Left lung (tissue), 10 donors: Measurements from ENCODE around the gene RANBP9. TPM values are rescaled to one million over a fixed set of nuclear protein-coding genes. Genes with fewer than 3 reads are reported as not detected.

Experiments
- ATAC-seq: fragments of 200-7000 bp; cut with Tn5 transposase; one replicate; pipeline ENCODE4 v1.9.1; 2020; ENCODE audit warnings: moderate library complexity
- DNase-seq, 4 donors: peaks; one replicate each; pipeline ENCODE4 v3.0.0-alpha.2; 2013 to 2020
- H3K27ac ChIP-seq, 2 donors: fragments of 200-600 bp; sonication (generic) in 1 of 2; one replicate each; pipeline versions ENCODE4 v1.5.0 to v1.8.0; 2020 to 2021
- H3K27me3 ChIP-seq, 2 donors: fragments of 200-600 bp; sonication (generic) in 1 of 2; one replicate each; pipeline versions ENCODE4 v1.5.0 to v1.8.0; 2020 to 2021
- H3K36me3 ChIP-seq, 2 donors: fragments of 200-600 bp; sonication (generic) in 1 of 2; one replicate each; pipeline versions ENCODE4 v1.5.0 to v1.8.0; 2020 to 2021
- H3K4me1 ChIP-seq, 2 donors: fragments of 200-600 bp; one replicate each; pipeline ENCODE4 v1.8.0; 2021
- H3K4me3 ChIP-seq, 2 donors: fragments of 200-600 bp; sonication (generic) in 1 of 2; one replicate each; pipeline versions ENCODE4 v1.5.0 to v1.8.0; 2020 to 2021; ENCODE audit warnings: mild to moderate bottlenecking in 1 of 2
- H3K9me3 ChIP-seq, 2 donors: fragments of 200-600 bp; sonication (generic) in 1 of 2; one replicate each; pipeline versions ENCODE4 v1.5.0 to v1.8.0; 2020 to 2021
- intact Hi-C, 2 donors: fragments of 100-400 bp; cut with DNase I; formaldehyde crosslinking; loops; one replicate each; pipeline versions ENCODE4 v1.11.2 to v1.14.2; 2022
- polyA plus RNA-seq, 6 donors: library from polyadenylated mRNA; unstranded; fragments of 120-200 nt; gene quantifications; one replicate each; pipeline ENCODE4 v1.2.1, GENCODE V29; 2013; ENCODE audit not compliant: insufficient read length in 6 of 6
- total RNA-seq, 2 donors: library from RNA; stranded (reverse); fragmentation: NEBNext Ultra II Directional; extraction: Animal tissue kit (Norgen Biotek cat#: 25700); gene quantifications; one replicate each; pipeline ENCODE4 v1.2.1, GENCODE V29; 2021
- TF ChIP-seq, protein P1 (sequence below), 2 donors: fragments of 200-600 bp; sonication (generic) in 1 of 2; IDR thresholded peaks; one replicate each; pipeline versions ENCODE4 v1.5.0 to v1.8.0; 2021; ENCODE audit warnings: antibody characterized with exemption in 2 of 2
- donor health status: DM: no; HTN: yes; CAD: no.
- donor health status: DM: no; HTN: no; CAD: no.

The RANBP9 gene
- total and polyA plus RNA-seq, 8 donors, result 34.9 to 49.4 (median 45.1) TPM

GRCh38 chr6:13669476-13669875 is 42.2 kb downstream of the RANBP9 start:
- H3K4me3 ChIP-seq, result no peak overlapping the region
- DNase-seq, result no peak
- H3K4me1 ChIP-seq, result peaks cover 0 to 79% of the 10 kb centered on the region in 2 donors
- no peaks in the 10 kb centered on the region for H3K9me3 ChIP-seq
- no peak for ATAC-seq
- H3K27ac ChIP-seq, result no peak overlapping the region
- no peaks in the 10 kb centered on the region for H3K36me3 ChIP-seq
- intact Hi-C loops, result no loop called here
- TF ChIP-seq, protein P1, sequence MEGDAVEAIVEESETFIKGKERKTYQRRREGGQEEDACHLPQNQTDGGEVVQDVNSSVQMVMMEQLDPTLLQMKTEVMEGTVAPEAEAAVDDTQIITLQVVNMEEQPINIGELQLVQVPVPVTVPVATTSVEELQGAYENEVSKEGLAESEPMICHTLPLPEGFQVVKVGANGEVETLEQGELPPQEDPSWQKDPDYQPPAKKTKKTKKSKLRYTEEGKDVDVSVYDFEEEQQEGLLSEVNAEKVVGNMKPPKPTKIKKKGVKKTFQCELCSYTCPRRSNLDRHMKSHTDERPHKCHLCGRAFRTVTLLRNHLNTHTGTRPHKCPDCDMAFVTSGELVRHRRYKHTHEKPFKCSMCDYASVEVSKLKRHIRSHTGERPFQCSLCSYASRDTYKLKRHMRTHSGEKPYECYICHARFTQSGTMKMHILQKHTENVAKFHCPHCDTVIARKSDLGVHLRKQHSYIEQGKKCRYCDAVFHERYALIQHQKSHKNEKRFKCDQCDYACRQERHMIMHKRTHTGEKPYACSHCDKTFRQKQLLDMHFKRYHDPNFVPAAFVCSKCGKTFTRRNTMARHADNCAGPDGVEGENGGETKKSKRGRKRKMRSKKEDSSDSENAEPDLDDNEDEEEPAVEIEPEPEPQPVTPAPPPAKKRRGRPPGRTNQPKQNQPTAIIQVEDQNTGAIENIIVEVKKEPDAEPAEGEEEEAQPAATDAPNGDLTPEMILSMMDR (IDR thresholded peaks at IDR 0.05), result no peak
- no peaks in the 10 kb centered on the region for H3K27me3 ChIP-seq

DNA sequence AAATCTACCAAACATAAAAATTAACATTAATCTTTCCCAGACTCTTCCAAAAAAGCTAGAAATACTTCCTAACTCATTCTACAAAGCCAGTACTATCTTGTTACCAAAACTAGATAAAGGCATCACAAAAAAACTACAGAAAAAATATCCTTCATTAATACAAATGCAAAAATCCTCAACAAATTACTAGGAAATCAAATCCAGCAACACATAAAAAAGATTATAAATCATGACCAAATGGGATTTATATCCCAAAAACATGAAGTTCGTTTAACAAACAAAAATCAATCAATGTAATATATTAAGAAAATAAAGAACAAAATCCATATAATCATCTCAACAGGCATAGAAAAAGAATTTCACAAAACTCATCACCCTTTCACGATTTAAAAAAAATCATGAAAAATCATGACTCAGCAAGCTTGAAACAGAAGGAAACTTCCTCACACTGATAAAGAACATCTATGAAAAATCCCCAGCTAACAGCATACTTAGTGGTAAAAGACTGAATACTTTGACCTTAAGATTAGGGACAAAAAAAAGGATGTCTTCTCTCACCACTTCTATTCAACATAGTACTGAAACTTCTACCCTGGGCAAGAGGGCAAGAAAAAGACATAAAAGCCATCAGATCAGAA is 43.2 kb downstream of the RANBP9 start:
- ATAC-seq, result no peak
- no peaks in the 10 kb centered on the region for H3K9me3 ChIP-seq
- H3K4me3 ChIP-seq, result no peak overlapping the region
- H3K27ac ChIP-seq, result no peak overlapping the region
- no peaks in the 10 kb centered on the region for H3K27me3 ChIP-seq
- peaks cover 0 to 76% of the 10 kb centered on the region in 2 donors for H3K4me1 ChIP-seq
- no peak for DNase-seq
- TF ChIP-seq, protein P1 (IDR thresholded peaks at IDR 0.05), result no peak
- H3K36me3 ChIP-seq, result no peaks in the 10 kb centered on the region
- intact Hi-C loops, result no loop called here

- H3K9me3 ChIP-seq, result no peaks in the 10 kb centered on the region
- DNase-seq, result no peak
- H3K27me3 ChIP-seq, result no peaks in the 10 kb centered on the region
- TF ChIP-seq, protein P1 (IDR thresholded peaks at IDR 0.05), result no peak
- H3K27ac ChIP-seq, result no peak overlapping the region
- no peaks in the 10 kb centered on the region for H3K36me3 ChIP-seq
- no peak for ATAC-seq
- no peak overlapping the region for H3K4me3 ChIP-seq
- intact Hi-C loops, result no loop called here
- H3K4me1 ChIP-seq, result peaks cover 0 to 77% of the 10 kb centered on the region in 2 donors
Observed at GRCh38 chr6:13667655-13668054, 44.0 kb downstream of the RANBP9 start.

- ATAC-seq, result no peak
- intact Hi-C loops, result no loop called here
- TF ChIP-seq, protein P1 (IDR thresholded peaks at IDR 0.05), result no peak
- Histone ChIP-seq H3K27me3 (no peaks in the 10 kb centered on the region), H3K36me3 (no peaks in the 10 kb centered on the region), H3K4me3 (no peak overlapping the region), H3K9me3 (no peaks in the 10 kb centered on the region), H3K27ac (peak overlapping the region in 1 of 2 donors; percentile 46), H3K4me1 (peaks cover 0 to 71% of the 10 kb centered on the region in 2 donors)
- no peak for DNase-seq
Observed at GRCh38 chr6:13666194-13667105, 45.2 kb downstream of the RANBP9 start.

- intact Hi-C loops, result no loop called here
- H3K36me3 ChIP-seq, result no peaks in the 10 kb centered on the region
- no peaks in the 10 kb centered on the region for H3K27me3 ChIP-seq
- H3K4me1 ChIP-seq, result peaks cover 3 to 69% of the 10 kb centered on the region in 2 donors
- H3K27ac ChIP-seq, result no peak overlapping the region
- H3K9me3 ChIP-seq, result no peaks in the 10 kb centered on the region
- ATAC-seq (no peak), DNase-seq (no peak)
- H3K4me3 ChIP-seq, result no peak overlapping the region
- TF ChIP-seq, protein P1 (IDR thresholded peaks at IDR 0.05), result no peak
Observed at GRCh38 chr6:13664703-13665352, 46.8 kb downstream of the RANBP9 start.
